B cell (primary cell): ENCODE results near the gene CXXC1. TPM values are rescaled to one million over a fixed set of nuclear protein-coding genes. Genes with fewer than 3 reads are reported as not detected.

ENCODE experiments used
- ATAC-seq: fragments of 200-7000 bp; cut with Tn5 transposase; one replicate; pipeline ENCODE4 v1.10.0; 2021; ENCODE audit warnings: low read depth, mild to moderate bottlenecking, moderate number of reproducible peaks, moderate library complexity
- CTCF ChIA-PET: fragments of 350-600 bp; sonication (Branson Sonifier 250); formaldehyde crosslinking; loops from one replicate; lab custom pipeline; 2021; ENCODE audit warnings: antibody characterized with exemption, inconsistent platforms; lab: Charles Lee
- POLR2A ChIA-PET: fragments of 350-600 bp; sonication (Branson Sonifier 250); formaldehyde crosslinking; loops from one replicate; lab custom pipeline; 2021; ENCODE audit warnings: antibody characterized with exemption; lab: Charles Lee
- DNase-seq: peaks from one replicate; pipeline ENCODE4 v3.0.0; 2013
- H2AFZ ChIP-seq: 2 replicates; pipeline ENCODE4 v1.6.1; 2012; ENCODE audit warnings: mild to moderate bottlenecking, low read depth, low read length; ENCODE audit not compliant: insufficient read depth, poor library complexity, severe bottlenecking
- H3K27ac ChIP-seq, 2 donors: 1 replicate in 1 of 2; 2 replicates in 1 of 2; pipeline ENCODE4 v1.5.1; 2012 to 2013; ENCODE audit warnings: low read length in 2 of 2, mild to moderate bottlenecking in 2 of 2, moderate library complexity in 1 of 2
- H3K27me3 ChIP-seq, 4 experiments: fragments of 200-600 bp in 1 of 4; sonication (generic) in 1 of 4; replicated peaks in 1 of 4; 1 replicate in 2 of 4; 2 replicates in 2 of 4; pipeline versions ENCODE4 v1.6.1 to v1.7.0; 2013 to 2016; ENCODE audit warnings: low read length in 3 of 4, mild to moderate bottlenecking in 2 of 4, mixed read lengths in 1 of 4, moderate library complexity in 1 of 4; ENCODE audit not compliant: insufficient read depth in 4 of 4, control insufficient read depth in 3 of 4; ENCODE audit errors: control extremely low read depth in 1 of 4
- H3K36me3 ChIP-seq, 2 experiments: replicated peaks in 1 of 2; 1 replicate in 1 of 2; 2 replicates in 1 of 2; pipeline versions ENCODE4 v1.6.1 to v1.7.1; 2013; ENCODE audit warnings: low read length in 1 of 2; ENCODE audit not compliant: insufficient read depth in 2 of 2, control insufficient read depth in 1 of 2; ENCODE audit errors: control extremely low read depth in 1 of 2, extremely low read depth in 1 of 2
- H3K4me1 ChIP-seq, 2 donors: fragments of 200-600 bp in 1 of 2; sonication (generic) in 1 of 2; 1 replicate in 1 of 2; 2 replicates in 1 of 2; pipeline versions ENCODE4 v1.5.1 to v1.6.1; 2013 to 2017; ENCODE audit warnings: low read length in 2 of 2; ENCODE audit not compliant: control insufficient read depth in 2 of 2, insufficient read depth in 2 of 2
- H3K4me2 ChIP-seq: replicated peaks from 2 replicates; pipeline ENCODE3; 2012; ENCODE audit warnings: mild to moderate bottlenecking, low read depth, low read length; ENCODE audit not compliant: poor library complexity, severe bottlenecking
- H3K4me3 ChIP-seq, 5 experiments: fragments of 200-600 bp in 1 of 5; sonication (generic) in 1 of 5; 1 replicate in 3 of 5; 2 replicates in 2 of 5; pipeline versions ENCODE4 v1.5.1 to v1.7.0; 2011 to 2016; ENCODE audit warnings: low read length in 4 of 5, mild to moderate bottlenecking in 4 of 5, low read depth in 2 of 5, control low read depth in 1 of 5, moderate library complexity in 1 of 5; ENCODE audit not compliant: insufficient read depth in 1 of 5; ENCODE audit errors: control extremely low read depth in 1 of 5, extremely low read depth in 1 of 5
- H3K79me2 ChIP-seq: fragments of 200-600 bp; sonication (generic); one replicate; pipeline ENCODE4 v1.6.0; 2016; ENCODE audit warnings: low read length; ENCODE audit not compliant: control insufficient read depth, insufficient read depth
- H3K9ac ChIP-seq: fragments of 200-600 bp; sonication (generic); 2 replicates; pipeline ENCODE4 v1.6.1; 2017; ENCODE audit warnings: mild to moderate bottlenecking, low read length, moderate library complexity
- H3K9me3 ChIP-seq, 3 donors: one replicate each; pipeline versions ENCODE4 v1.6.1 to v1.7.1; 2013; ENCODE audit warnings: low read length in 2 of 3; ENCODE audit not compliant: control insufficient read depth in 2 of 3, insufficient read depth in 1 of 3; ENCODE audit errors: control extremely low read depth in 1 of 3
- H4K20me1 ChIP-seq: 2 replicates; pipeline ENCODE4 v1.6.0; 2012; ENCODE audit warnings: mild to moderate bottlenecking, low read length; ENCODE audit not compliant: insufficient read depth, control insufficient read depth, poor library complexity, severe bottlenecking
- H3K27ac Mint-ChIP-seq: one replicate; pipeline ENCODE4 v1.8.0; 2021; ENCODE audit warnings: mixed read lengths
- H3K27me3 Mint-ChIP-seq: one replicate; pipeline ENCODE4 v1.8.0; 2021; ENCODE audit warnings: mixed read lengths
- H3K4me1 Mint-ChIP-seq: one replicate; pipeline ENCODE4 v1.8.0; 2021; ENCODE audit warnings: mixed read lengths
- H3K4me3 Mint-ChIP-seq: one replicate; pipeline ENCODE4 v1.8.0; 2021; ENCODE audit warnings: mixed read lengths
- H3K9me3 Mint-ChIP-seq: one replicate; pipeline ENCODE4 v1.8.0; 2022; ENCODE audit warnings: mixed read lengths; ENCODE audit not compliant: insufficient read depth
- CTCF ChIP-seq: fragments of 200-600 bp; IDR thresholded peaks from one replicate; pipeline ENCODE4 v1.8.0; 2022; ENCODE audit warnings: antibody characterized with exemption, mild to moderate bottlenecking
- EZH2 ChIP-seq: IDR thresholded peaks from 2 replicates; pipeline ENCODE4 v1.6.1; 2012; ENCODE audit warnings: borderline replicate concordance, low read depth, mild to moderate bottlenecking, moderate library complexity, low read length; ENCODE audit not compliant: insufficient read depth, poor library complexity, severe bottlenecking
- WGBS: methylation state at CpG from one replicate; pipeline ENCODE4 v1.1.5; 2013; ENCODE audit warnings: missing lambda C conversion rate; ENCODE audit not compliant: insufficient coverage; 5-methylcytosine and 5-hydroxymethylcytosine counted together
- intact Hi-C: fragments of 100-400 bp; cut with micrococcal nuclease; formaldehyde crosslinking; loops from one replicate; pipeline ENCODE4 v1.10.0; 2022
- polyA plus RNA-seq: library from polyadenylated mRNA; depleted of rRNA; stranded (reverse); fragments of >200 nt; gene quantifications from 2 replicates; pipeline ENCODE4 v1.2.3, GENCODE V29; 2012
- total RNA-seq, 2 donors: library from RNA; stranded (reverse); fragments of 120-200 nt in 1 of 2; gene quantifications; 1 replicate in 1 of 2; 2 replicates in 1 of 2; pipeline versions ENCODE4 v1.2.3 to v1.2.4, GENCODE V29; 2013 to 2022

CXXC1 gene
- total and polyA plus RNA-seq, 2 donors (not counting 1 experiment from before 2014, with no cell fraction given) = 157 to 306 TPM

- 100% methylated on average over 1 of the region's 6 CpGs for WGBS
- Histone ChIP-seq H3K9me3 (no peaks in the 10 kb centered on the region), H3K79me2 (peaks cover 48% of the 10 kb centered on the region), H3K27ac (no peak overlapping the region), H3K4me2 (no peak overlapping the region), H3K36me3 (peaks cover 2 to 69% of the 10 kb centered on the region in 2 experiments), H3K27me3 (no peaks in the 10 kb centered on the region), H3K9ac (no peak overlapping the region), H3K4me3 (no peak overlapping the region), H4K20me1 (peaks cover 44% of the 10 kb centered on the region), H3K4me1 (peaks cover 27 to 29% of the 10 kb centered on the region in 2 donors), H2AFZ (no peak overlapping the region)
- ChIA-PET CTCF (interaction anchor here (0.9 to 1.3 kb wide), 3 partner anchors 12 to 79 kb away, joined by 3 to 4 read pairs (median 4); partner anchors contain the start of gene CFAP53), POLR2A (no interaction called here)
- no peaks in the 10 kb centered on the region for H3K27me3 Mint-ChIP-seq
- DNase-seq (no peak), ATAC-seq (no peak)
- peaks cover 28% of the 10 kb centered on the region for H3K4me1 Mint-ChIP-seq
- TF ChIP-seq EZH2 = no peak
- TF ChIP-seq CTCF = no peak
- no peaks in the 10 kb centered on the region for H3K9me3 Mint-ChIP-seq
- no peak overlapping the region for H3K4me3 Mint-ChIP-seq
- no peak overlapping the region for H3K27ac Mint-ChIP-seq
- intact Hi-C loops = no loop called here
These were observed 9.6 kb downstream of the CXXC1 start for GRCh38 chr18:50277942-50278341.

GRCh38 chr18:50276452-50276851, 11.0 kb downstream of the CXXC1 start:
- no peaks in the 10 kb centered on the region for H3K9me3 ChIP-seq
- Mint-ChIP-seq H3K27me3 (no peaks in the 10 kb centered on the region), H3K4me3 (no peak overlapping the region), H3K9me3 (no peaks in the 10 kb centered on the region), H3K27ac (no peak overlapping the region), H3K4me1 (peaks cover 24% of the 10 kb centered on the region)
- peaks cover 2 to 73% of the 10 kb centered on the region in 2 experiments for H3K36me3 ChIP-seq
- WGBS = 100% methylated on average over 4 of the region's 4 CpGs
- TF ChIP-seq EZH2 (no peak), CTCF (no peak)
- no peak overlapping the region for H3K9ac ChIP-seq
- no peaks in the 10 kb centered on the region for H3K27me3 ChIP-seq
- ATAC-seq (no peak), DNase-seq (no peak)
- no peak overlapping the region for H3K4me3 ChIP-seq
- H3K4me1 ChIP-seq = peaks cover 20 to 21% of the 10 kb centered on the region in 2 donors
- CTCF ChIA-PET = no interaction called here
- no peak overlapping the region for H2AFZ ChIP-seq
- intact Hi-C loops = no loop called here
- no peak overlapping the region for H3K27ac ChIP-seq
- peaks cover 44% of the 10 kb centered on the region for H4K20me1 ChIP-seq
- POLR2A ChIA-PET = no interaction called here
- H3K4me2 ChIP-seq = no peak overlapping the region
- peaks cover 48% of the 10 kb centered on the region for H3K79me2 ChIP-seq
